ENCODE data around the gene MEGF6. TPM values are rescaled to one million over a fixed set of nuclear protein-coding genes. Genes with fewer than 3 reads are reported as not detected.

Gene MEGF6
- total and polyA plus RNA-seq, 9 of the 15 experiments (the other 6 are each of a cell fraction or from before 2014, with no cell fraction given), result 0.03 to 1.7 (median 0.24) TPM; not detected in 3

DNA sequence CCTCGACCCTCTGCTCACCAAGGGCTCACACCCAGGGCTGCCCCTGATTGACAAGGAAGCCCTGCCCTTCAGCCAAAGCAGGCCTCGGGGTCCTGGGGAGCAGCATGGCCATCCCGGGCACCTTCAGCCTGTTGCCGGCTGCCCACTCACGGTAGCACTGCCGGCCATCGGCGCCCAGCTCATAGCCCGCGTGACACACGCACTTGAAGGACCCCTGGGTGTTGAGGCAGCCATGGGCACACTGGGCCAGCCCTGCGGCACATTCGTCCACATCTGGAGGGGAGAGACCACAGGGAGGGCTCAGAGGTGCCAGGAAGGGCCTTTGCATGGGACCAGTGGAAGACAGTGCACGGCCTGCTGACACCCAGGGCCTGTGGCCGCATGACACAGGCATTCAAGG lies 99.5 kb downstream of the MEGF6 start (continued):
- TF ChIP-seq, protein P1, sequence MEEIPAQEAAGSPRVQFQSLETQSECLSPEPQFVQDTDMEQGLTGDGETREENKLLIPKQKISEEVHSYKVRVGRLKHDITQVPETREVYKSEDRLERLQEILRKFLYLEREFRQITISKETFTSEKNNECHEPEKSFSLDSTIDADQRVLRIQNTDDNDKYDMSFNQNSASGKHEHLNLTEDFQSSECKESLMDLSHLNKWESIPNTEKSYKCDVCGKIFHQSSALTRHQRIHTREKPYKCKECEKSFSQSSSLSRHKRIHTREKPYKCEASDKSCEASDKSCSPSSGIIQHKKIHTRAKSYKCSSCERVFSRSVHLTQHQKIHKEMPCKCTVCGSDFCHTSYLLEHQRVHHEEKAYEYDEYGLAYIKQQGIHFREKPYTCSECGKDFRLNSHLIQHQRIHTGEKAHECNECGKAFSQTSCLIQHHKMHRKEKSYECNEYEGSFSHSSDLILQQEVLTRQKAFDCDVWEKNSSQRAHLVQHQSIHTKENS (CRISPR knock-in tag; IDR thresholded peaks at IDR 0.05), result no peak

DNA sequence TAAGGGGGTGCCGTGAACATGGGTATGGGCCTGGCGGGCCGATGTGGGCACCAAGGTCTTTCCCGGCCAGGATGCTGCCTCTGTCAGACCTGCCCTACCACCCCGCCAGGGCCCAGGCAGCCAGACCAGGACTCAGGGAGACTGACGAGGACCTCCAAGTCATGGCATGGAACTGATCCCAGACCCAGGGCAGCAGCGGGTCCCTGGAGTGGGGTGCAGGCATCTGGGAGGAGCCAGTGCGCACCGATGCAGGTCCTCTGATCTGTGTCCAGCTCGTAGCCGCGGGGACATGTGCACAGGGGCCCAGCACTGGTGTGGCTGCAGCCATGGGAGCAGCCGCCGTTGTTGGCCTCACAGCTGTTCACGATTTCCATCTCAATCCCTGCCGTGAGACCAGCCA lies 100.0 kb downstream of the MEGF6 start:
- Histone ChIP-seq H3K36me3 (ENCODE audit: control insufficient read depth, insufficient read depth, low read length) (no peaks in the 10 kb centered on the region), H2AFZ (ENCODE audit: low read depth, low read length) (no peak overlapping the region), H4K20me1 (replicated peaks; ENCODE audit: control insufficient read depth, insufficient read depth, low read length) (peaks cover 12% of the 10 kb centered on the region; the same call in 1 of the 2 replicates), H3K9me1 (ENCODE audit: control insufficient read depth, insufficient read depth, low read length) (no peaks in the 10 kb centered on the region), H3K9ac (ENCODE audit: insufficient read depth in 1 of 2, low read depth in 2 of 2, low read length in 2 of 2) (no peak overlapping the region), H3K4me1 (replicated peaks in 1 of 2; ENCODE audit: control insufficient read depth in 2 of 2, insufficient read depth in 2 of 2, low read length in 2 of 2) (peaks cover 0 to 37% of the 10 kb centered on the region in 2 experiments; a peak in 2 of 5 replicates), H3K79me2 (ENCODE audit: control insufficient read depth, insufficient read depth, low read length) (no peaks in the 10 kb centered on the region), H3K27ac (ENCODE audit: extremely low read depth, low read depth, low read length) (no peak overlapping the region), H3K4me3 (no peak overlapping the region), H3K27me3 (ENCODE audit: control insufficient read depth in 2 of 2, insufficient read depth in 2 of 2, low read length in 2 of 2) (peaks cover 2 to 49% of the 10 kb centered on the region in 2 experiments; a peak in 4 of 5 replicates), H3K9me3 (replicated peaks; ENCODE audit: control insufficient read depth, insufficient read depth, low read depth, low read length) (no peaks in the 10 kb centered on the region), H3K4me2 (ENCODE audit: insufficient read depth, low read length) (no peak overlapping the region)
- FAIRE-seq (no peak), ATAC-seq (no peak), DNase-seq (ENCODE audit: extremely low read depth in 1 of 4, low spot score in 3 of 4) (no peak)
- ChIA-PET POLR2A (no interaction called here), CTCF (ENCODE audit: low intra/inter-chr PET ratio) (no interaction called here)
- 3% methylated on average over 16 of the region's 16 CpGs for WGBS (ENCODE audit: insufficient coverage, low coverage, missing lambda C conversion rate)
- intact Hi-C loops (cut with micrococcal nuclease), result no loop called here
- in situ Hi-C loops (cut with MboI), result no loop called here
- BruUV-seq (replicated peaks), result no TSS peak
- TF ChIP-seq HDAC6 (IDR thresholded peaks at IDR 0.05; ENCODE audit: low read depth, low read length) (no peak), GATAD2B (IDR thresholded peaks at IDR 0.05; ENCODE audit: borderline replicate concordance) (no peak), ETV1 (tag; conservative IDR thresholded peaks at IDR 0.05; ENCODE audit: low read depth) (no peak), RAD51 (IDR thresholded peaks at IDR 0.05; ENCODE audit: borderline replicate concordance, low read depth) (no peak), KLF13 (tag; IDR thresholded peaks at IDR 0.05; ENCODE audit: borderline replicate concordance, low read depth) (no peak)
- TF ChIP-seq, protein P2, sequence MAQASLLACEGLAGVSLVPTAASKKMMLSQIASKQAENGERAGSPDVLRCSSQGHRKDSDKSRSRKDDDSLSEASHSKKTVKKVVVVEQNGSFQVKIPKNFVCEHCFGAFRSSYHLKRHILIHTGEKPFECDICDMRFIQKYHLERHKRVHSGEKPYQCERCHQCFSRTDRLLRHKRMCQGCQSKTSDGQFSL (CRISPR knock-in tag; IDR thresholded peaks at IDR 0.05), result no peak
- TF ChIP-seq, protein P2 (tag; IDR thresholded peaks at IDR 0.05), result no peak
- TF ChIP-seq, protein P3, sequence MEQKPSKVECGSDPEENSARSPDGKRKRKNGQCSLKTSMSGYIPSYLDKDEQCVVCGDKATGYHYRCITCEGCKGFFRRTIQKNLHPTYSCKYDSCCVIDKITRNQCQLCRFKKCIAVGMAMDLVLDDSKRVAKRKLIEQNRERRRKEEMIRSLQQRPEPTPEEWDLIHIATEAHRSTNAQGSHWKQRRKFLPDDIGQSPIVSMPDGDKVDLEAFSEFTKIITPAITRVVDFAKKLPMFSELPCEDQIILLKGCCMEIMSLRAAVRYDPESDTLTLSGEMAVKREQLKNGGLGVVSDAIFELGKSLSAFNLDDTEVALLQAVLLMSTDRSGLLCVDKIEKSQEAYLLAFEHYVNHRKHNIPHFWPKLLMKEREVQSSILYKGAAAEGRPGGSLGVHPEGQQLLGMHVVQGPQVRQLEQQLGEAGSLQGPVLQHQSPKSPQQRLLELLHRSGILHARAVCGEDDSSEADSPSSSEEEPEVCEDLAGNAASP (IDR thresholded peaks at IDR 0.05), result no peak
- TF ChIP-seq, protein P4, sequence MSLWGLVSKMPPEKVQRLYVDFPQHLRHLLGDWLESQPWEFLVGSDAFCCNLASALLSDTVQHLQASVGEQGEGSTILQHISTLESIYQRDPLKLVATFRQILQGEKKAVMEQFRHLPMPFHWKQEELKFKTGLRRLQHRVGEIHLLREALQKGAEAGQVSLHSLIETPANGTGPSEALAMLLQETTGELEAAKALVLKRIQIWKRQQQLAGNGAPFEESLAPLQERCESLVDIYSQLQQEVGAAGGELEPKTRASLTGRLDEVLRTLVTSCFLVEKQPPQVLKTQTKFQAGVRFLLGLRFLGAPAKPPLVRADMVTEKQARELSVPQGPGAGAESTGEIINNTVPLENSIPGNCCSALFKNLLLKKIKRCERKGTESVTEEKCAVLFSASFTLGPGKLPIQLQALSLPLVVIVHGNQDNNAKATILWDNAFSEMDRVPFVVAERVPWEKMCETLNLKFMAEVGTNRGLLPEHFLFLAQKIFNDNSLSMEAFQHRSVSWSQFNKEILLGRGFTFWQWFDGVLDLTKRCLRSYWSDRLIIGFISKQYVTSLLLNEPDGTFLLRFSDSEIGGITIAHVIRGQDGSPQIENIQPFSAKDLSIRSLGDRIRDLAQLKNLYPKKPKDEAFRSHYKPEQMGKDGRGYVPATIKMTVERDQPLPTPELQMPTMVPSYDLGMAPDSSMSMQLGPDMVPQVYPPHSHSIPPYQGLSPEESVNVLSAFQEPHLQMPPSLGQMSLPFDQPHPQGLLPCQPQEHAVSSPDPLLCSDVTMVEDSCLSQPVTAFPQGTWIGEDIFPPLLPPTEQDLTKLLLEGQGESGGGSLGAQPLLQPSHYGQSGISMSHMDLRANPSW (CRISPR knock-in tag; IDR thresholded peaks at IDR 0.05), result no peak

Data from K562 (cell line).